HepG2 (cell line): Measurements from ENCODE around the gene DPH6. TPM values are rescaled to one million over a fixed set of nuclear protein-coding genes. Genes with fewer than 3 reads are reported as not detected.
A peak's percentile ranks its signal among the peaks of the same experiment; 100 is the strongest.

Experiments used
- ATAC-seq: fragments of 200-7000 bp; cut with Tn5 transposase; 3 replicates; pipeline ENCODE4 v1.9.1; 2020; ENCODE audit warnings: mild to moderate bottlenecking, moderate library complexity
- BruUV-seq: library from RNA; stranded (reverse); fragments of 400-500 nt; replicated peaks from 2 replicates; lab custom pipeline; 2021; lab: Mats Ljungman, UMichigan
- CTCF ChIA-PET: fragments of 300-600 bp; formaldehyde crosslinking; extraction: SDS; loops from one replicate; lab custom pipeline; 2021; ENCODE audit warnings: low total read pairs, inconsistent platforms, low intra/inter-chr PET ratio; lab: Yijun Ruan, JAX
- POLR2A ChIA-PET: fragments of 350-600 bp; sonication (Branson Sonifier 250); formaldehyde crosslinking; loops from one replicate; lab custom pipeline; 2020; ENCODE audit warnings: antibody characterized with exemption, inconsistent platforms; lab: Yijun Ruan, JAX
- DNase-seq: peaks from one replicate; pipeline ENCODE4 v3.0.0-alpha.2; 2015; ENCODE audit warnings: low spot score
- FAIRE-seq: peaks from 3 replicates; lab custom pipeline; 2011; peaks lifted over from hg19 to GRCh38; lab: Jason Lieb, UNC
- H2AFZ ChIP-seq: one replicate; pipeline ENCODE4 v1.6.1; 2011; ENCODE audit warnings: low read length, inconsistent platforms
- H3K27ac ChIP-seq: fragments of 300-600 bp; 3 replicates; pipeline ENCODE4 v1.8.0; 2011; ENCODE audit warnings: mixed run types, mild to moderate bottlenecking, mixed read lengths, low read length, inconsistent platforms; ENCODE audit not compliant: insufficient read depth; ENCODE audit errors: extremely low read length
- H3K27me3 ChIP-seq, 2 experiments: fragments of 200-600 bp in 1 of 2; 2 replicates in 1 of 2; 3 replicates in 1 of 2; pipeline versions ENCODE4 v1.6.0 to v1.8.0; 2011; ENCODE audit warnings: low read length in 2 of 2, mild to moderate bottlenecking in 2 of 2, moderate library complexity in 2 of 2, inconsistent platforms in 1 of 2; ENCODE audit not compliant: insufficient read depth in 2 of 2, control insufficient read depth in 1 of 2
- H3K36me3 ChIP-seq, 2 experiments: fragments of 200-600 bp in 1 of 2; replicated peaks in 1 of 2; 2 replicates in 1 of 2; 3 replicates in 1 of 2; pipeline versions ENCODE4 v1.5.1 to v1.8.0; 2011; ENCODE audit warnings: low read length in 2 of 2, inconsistent platforms in 1 of 2; ENCODE audit not compliant: insufficient read depth in 2 of 2, control insufficient read depth in 1 of 2
- H3K4me1 ChIP-seq: 2 replicates; pipeline ENCODE4 v1.5.1; 2012; ENCODE audit warnings: low read length, inconsistent platforms; ENCODE audit not compliant: insufficient read depth
- H3K4me2 ChIP-seq: 2 replicates; pipeline ENCODE4 v1.6.0; 2011; ENCODE audit warnings: low read depth, low read length, inconsistent platforms
- H3K4me3 ChIP-seq, 3 experiments: fragments of 200-600 bp in 1 of 3; sonication (generic), shearing (Covaris generic) in 1 of 3; replicated peaks in 1 of 3; 2 replicates each; pipeline ENCODE4 v1.5.1; 2011 to 2016; ENCODE audit warnings: low read length in 3 of 3, inconsistent platforms in 2 of 3, low read depth in 2 of 3, mild to moderate bottlenecking in 2 of 3, control low read depth in 1 of 3, mixed read lengths in 1 of 3; ENCODE audit not compliant: insufficient read depth in 1 of 3
- H3K79me2 ChIP-seq: one replicate; pipeline ENCODE4 v1.6.1; 2011; ENCODE audit warnings: low read length, inconsistent platforms; ENCODE audit not compliant: insufficient read depth
- H3K9ac ChIP-seq: 2 replicates; pipeline ENCODE4 v1.6.0; 2011; ENCODE audit warnings: mild to moderate bottlenecking, low read depth, low read length, inconsistent platforms; ENCODE audit not compliant: insufficient read depth
- H3K9me3 ChIP-seq: 2 replicates; pipeline ENCODE4 v1.5.1; 2012; ENCODE audit warnings: mild to moderate bottlenecking, low read length
- H4K20me1 ChIP-seq: 2 replicates; pipeline ENCODE4 v1.6.0; 2011; ENCODE audit warnings: inconsistent platforms, mild to moderate bottlenecking, low read length, moderate library complexity; ENCODE audit not compliant: insufficient read depth
- FOSL2 ChIP-seq: sonication (generic); formaldehyde crosslinking; IDR thresholded peaks from 2 replicates; pipeline ENCODE4 v1.4.0; 2020; ENCODE audit warnings: missing genetic modification reagents
- GFI1 ChIP-seq: sonication (generic); formaldehyde crosslinking; IDR thresholded peaks from 2 replicates; pipeline ENCODE4 v1.5.0; 2020; ENCODE audit warnings: missing genetic modification reagents, mild to moderate bottlenecking, borderline replicate concordance
- HMGA1 ChIP-seq: sonication (generic); formaldehyde crosslinking; conservative IDR thresholded peaks from 2 replicates; pipeline ENCODE4 v1.4.0; 2020; ENCODE audit warnings: missing genetic modification reagents
- ISX ChIP-seq: sonication (generic); formaldehyde crosslinking; conservative IDR thresholded peaks from 2 replicates; pipeline ENCODE4 v1.5.0; 2020; ENCODE audit warnings: missing genetic modification reagents
- MAFK ChIP-seq, 2 experiments: IDR thresholded peaks in 1 of 2; conservative IDR thresholded peaks in 1 of 2; 2 replicates each; pipeline ENCODE4 v1.6.1; 2011; ENCODE audit warnings: improper control_type of control experiment in 2 of 2, low read length in 2 of 2
- RBM39 ChIP-seq: fragments of 200-400 bp; formaldehyde crosslinking; IDR thresholded peaks from one replicate; pipeline ENCODE4 v1.6.1; 2018; ENCODE audit warnings: antibody characterized with exemption, mild to moderate bottlenecking, low read depth, low read length; ENCODE audit not compliant: poor library complexity, severe bottlenecking
- RORA ChIP-seq: sonication (generic); formaldehyde crosslinking; IDR thresholded peaks from 2 replicates; pipeline ENCODE4 v1.5.0; 2020; ENCODE audit warnings: mild to moderate bottlenecking, missing genetic modification reagents, moderate library complexity
- RXRB ChIP-seq: IDR thresholded peaks from 2 replicates; pipeline ENCODE4 v1.6.1; 2016; ENCODE audit warnings: borderline replicate concordance, missing genetic modification reagents, missing compliant biosample characterization
- SMC3 ChIP-seq: IDR thresholded peaks from 2 replicates; pipeline ENCODE4 v1.6.1; 2011; ENCODE audit warnings: low read length, improper control_type of control experiment
- ZMYM3 ChIP-seq: sonication (generic); formaldehyde crosslinking; IDR thresholded peaks from 2 replicates; pipeline ENCODE4 v1.5.1; 2020; ENCODE audit warnings: mild to moderate bottlenecking, missing genetic modification reagents
- ZNF317 ChIP-seq: sonication (generic); formaldehyde crosslinking; IDR thresholded peaks from 2 replicates; pipeline ENCODE4 v1.5.0; 2020; ENCODE audit warnings: mild to moderate bottlenecking, missing genetic modification reagents
- ZNF558 ChIP-seq: sonication (generic); formaldehyde crosslinking; IDR thresholded peaks from 2 replicates; pipeline ENCODE4 v1.9.0; 2022; ENCODE audit warnings: mild to moderate bottlenecking, missing genetic modification reagents, borderline replicate concordance
- ZNF616 ChIP-seq: sonication (generic); formaldehyde crosslinking; IDR thresholded peaks from 2 replicates; pipeline ENCODE4 v1.5.0; 2020; ENCODE audit warnings: low read depth, mild to moderate bottlenecking, missing genetic modification reagents
- ZSCAN30 ChIP-seq: sonication (generic); formaldehyde crosslinking; IDR thresholded peaks from 2 replicates; pipeline ENCODE4 v1.5.0; 2020; ENCODE audit warnings: mild to moderate bottlenecking, missing genetic modification reagents
- WGBS: methylation state at CpG from one replicate; pipeline ENCODE4 v1.1.6; 2017; ENCODE audit warnings: low lambda C conversion rate; 5-methylcytosine and 5-hydroxymethylcytosine counted together
- in situ Hi-C: cut with HindIII; loops from 2 replicates; pipeline ENCODE4 v1.10.0; 2017; ENCODE audit warnings: low pct_unique_long_range_greater_than_20kb; ENCODE audit not compliant: extremely low pct_ligation_motif_present
- intact Hi-C: fragments of 100-400 bp; cut with micrococcal nuclease; formaldehyde crosslinking; loops from one replicate; pipeline ENCODE4 v1.10.0; 2022; ENCODE audit not compliant: unreplicated experiment
- polyA plus RNA-seq, 8 experiments: library from polyadenylated mRNA; depleted of rRNA in 3 of 8; stranded (reverse) in 7 of 8; unstranded in 1 of 8; fragments of >200 nt; fragmentation: Illumina TruSeq in 4 of 8; extraction: Trizol in 4 of 8; gene quantifications; 2 replicates each; pipeline versions ENCODE4 v1.2.1 to v1.2.3, GENCODE V29; 2011 to 2016; ENCODE audit warnings: low read depth in 4 of 8, missing spikeins in 1 of 8, mixed read lengths in 1 of 8; ENCODE audit not compliant: insufficient read depth in 1 of 8
- total RNA-seq, 5 experiments: library from RNA; depleted of rRNA; stranded (reverse); fragments of >200 nt; fragmentation: Illumina TruSeq; extraction: Trizol; gene quantifications; 2 replicates each; pipeline ENCODE4 v1.2.3, GENCODE V29; 2016; ENCODE audit warnings: low read depth in 1 of 5
- TF ChIP-seq, protein P1 (sequence below): IDR thresholded peaks from 2 replicates; pipeline ENCODE4 v1.6.1; 2018; ENCODE audit warnings: missing genetic modification reagents, mild to moderate bottlenecking, missing compliant biosample characterization
- TF ChIP-seq, protein P2 (sequence below): sonication (generic); formaldehyde crosslinking; IDR thresholded peaks from 2 replicates; pipeline ENCODE4 v1.4.0; 2020; ENCODE audit warnings: missing genetic modification reagents, low read depth, mild to moderate bottlenecking, borderline replicate concordance

DPH6 gene
- total and polyA plus RNA-seq, 2 of the 13 experiments (the other 11 are each of a cell fraction or from before 2014, with no cell fraction given): 10.2 to 25.8 TPM

GRCh38 chr15:35555244-35555643 is 9.3 kb upstream of the DPH6 start:
- in situ Hi-C loops: no loop called here
- Histone ChIP-seq H3K79me2 (no peaks in the 10 kb centered on the region), H3K9ac (no peak overlapping the region), H3K27ac (no peak overlapping the region), H3K4me3 (no peak overlapping the region), H4K20me1 (no peaks in the 10 kb centered on the region), H3K4me1 (no peaks in the 10 kb centered on the region), H3K27me3 (no peaks in the 10 kb centered on the region), H2AFZ (no peak overlapping the region), H3K4me2 (no peak overlapping the region), H3K36me3 (no peaks in the 10 kb centered on the region), H3K9me3 (no peaks in the 10 kb centered on the region)
- POLR2A ChIA-PET: interaction anchor here (1.0 kb wide), 1 partner anchor 9 kb away, joined by 3 read pairs; the partner anchor contains the start of gene DPH6
- no peak for TF ChIP-seq FOSL2 (CRISPR knock-in tag)
- TF ChIP-seq MAFK (conservative IDR thresholded peaks at IDR 0.05 in 1 of 2, IDR thresholded peaks at IDR 0.05 in 1 of 2; ENCODE audit: low read length in 2 of 2): peak; percentile 9 to 40; a peak in 2 of 4 replicates
- BruUV-seq: no TSS peak
- FAIRE-seq: no peak
- ATAC-seq: no peak
- CTCF ChIA-PET: no interaction called here
- WGBS: 3% methylated on average over 1 of the region's 1 CpG
- intact Hi-C loops: no loop called here
- DNase-seq: no peak

DNA sequence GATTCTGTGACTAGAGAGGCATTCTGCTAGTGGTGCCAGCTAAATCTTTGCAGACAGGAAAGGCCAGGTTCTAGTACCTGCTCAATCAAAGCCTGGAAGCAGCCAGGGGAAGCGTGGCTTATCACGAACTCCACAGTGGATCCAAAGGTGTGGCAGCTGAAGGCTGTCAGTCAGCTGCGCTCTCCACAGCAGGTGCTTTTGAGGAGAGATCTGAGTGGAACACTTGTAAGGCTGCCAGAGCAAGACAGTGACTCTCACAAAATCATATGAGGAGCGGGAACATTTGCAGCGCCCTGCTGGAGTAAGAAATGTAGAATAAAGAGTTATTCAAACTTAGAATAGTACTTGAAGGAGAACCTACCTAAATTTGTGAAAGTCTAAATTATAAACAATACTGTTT is 5.0 kb upstream of the DPH6 start:
- FAIRE-seq (no peak), DNase-seq (no peak), ATAC-seq (no peak)
- in situ Hi-C loops (no loop called here), intact Hi-C loops (no loop called here)
- Histone ChIP-seq H3K79me2 (no peaks in the 10 kb centered on the region), H3K9me3 (no peaks in the 10 kb centered on the region), H3K9ac (no peak overlapping the region), H3K4me1 (peaks cover 9% of the 10 kb centered on the region), H2AFZ (no peak overlapping the region), H3K4me3 (no peak overlapping the region), H3K27me3 (no peaks in the 10 kb centered on the region), H3K4me2 (no peak overlapping the region), H3K27ac (no peak overlapping the region), H3K36me3 (no peaks in the 10 kb centered on the region), H4K20me1 (no peaks in the 10 kb centered on the region)
- 61% methylated on average over 5 of the region's 5 CpGs for WGBS
- ChIA-PET CTCF (no interaction called here), POLR2A (no interaction called here)
- TF ChIP-seq RORA (CRISPR knock-in tag) (no peak), GFI1 (CRISPR knock-in tag) (no peak), SMC3 (no peak), RXRB (no peak), ZSCAN30 (CRISPR knock-in tag) (no peak), ZMYM3 (CRISPR knock-in tag) (no peak), HMGA1 (CRISPR knock-in tag) (no peak), ZNF616 (CRISPR knock-in tag) (no peak), ZNF317 (no peak), RBM39 (no peak), ZNF558 (CRISPR knock-in tag) (no peak), ISX (CRISPR knock-in tag) (no peak)
- TF ChIP-seq, protein P1, sequence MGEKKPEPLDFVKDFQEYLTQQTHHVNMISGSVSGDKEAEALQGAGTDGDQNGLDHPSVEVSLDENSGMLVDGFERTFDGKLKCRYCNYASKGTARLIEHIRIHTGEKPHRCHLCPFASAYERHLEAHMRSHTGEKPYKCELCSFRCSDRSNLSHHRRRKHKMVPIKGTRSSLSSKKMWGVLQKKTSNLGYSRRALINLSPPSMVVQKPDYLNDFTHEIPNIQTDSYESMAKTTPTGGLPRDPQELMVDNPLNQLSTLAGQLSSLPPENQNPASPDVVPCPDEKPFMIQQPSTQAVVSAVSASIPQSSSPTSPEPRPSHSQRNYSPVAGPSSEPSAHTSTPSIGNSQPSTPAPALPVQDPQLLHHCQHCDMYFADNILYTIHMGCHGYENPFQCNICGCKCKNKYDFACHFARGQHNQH: no peak
- TF ChIP-seq, protein P2, sequence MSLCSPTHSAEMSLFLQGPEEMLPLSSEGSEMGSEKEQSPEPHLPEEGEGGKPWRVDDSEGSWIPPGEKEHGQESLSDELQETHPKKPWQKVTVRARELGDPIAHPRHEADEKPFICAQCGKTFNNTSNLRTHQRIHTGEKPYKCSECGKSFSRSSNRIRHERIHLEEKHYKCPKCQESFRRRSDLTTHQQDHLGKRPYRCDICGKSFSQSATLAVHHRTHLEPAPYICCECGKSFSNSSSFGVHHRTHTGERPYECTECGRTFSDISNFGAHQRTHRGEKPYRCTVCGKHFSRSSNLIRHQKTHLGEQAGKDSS (CRISPR knock-in tag): no peak
- no TSS peak for BruUV-seq
